ENCODE data around the gene IFT20.
A peak's percentile ranks its signal among the peaks of the same experiment; 100 is the strongest.
"Not testable (repeated sequence)": the region's sequence is repeated elsewhere in the genome, so short reads cannot be mapped to it uniquely, and the experiment has no call there.

Gene IFT20

DNA sequence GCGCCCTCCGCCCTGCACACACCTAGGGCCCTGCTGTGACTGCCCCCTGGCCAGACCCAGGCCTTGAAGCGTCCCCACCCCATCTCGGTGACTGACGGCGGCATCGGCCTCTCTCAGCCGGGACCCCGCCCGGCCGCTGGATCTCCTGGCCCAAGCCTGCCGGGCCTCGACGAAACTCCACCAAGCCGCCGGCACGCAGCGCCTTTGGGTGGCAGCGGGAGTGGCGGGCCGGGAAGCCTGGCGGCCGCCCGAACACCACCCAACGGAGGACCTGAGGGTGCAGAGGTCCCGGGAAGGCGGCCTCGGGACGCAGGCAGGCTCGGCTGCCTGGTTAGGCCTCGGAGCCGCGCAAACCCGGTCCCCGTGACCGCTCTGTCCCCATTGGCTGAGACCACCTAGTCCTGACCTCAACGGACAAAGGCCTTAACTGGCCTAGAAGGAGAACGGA is 28.3 kb downstream of the IFT20 start:
- no peak for DNase-seq

DNA sequence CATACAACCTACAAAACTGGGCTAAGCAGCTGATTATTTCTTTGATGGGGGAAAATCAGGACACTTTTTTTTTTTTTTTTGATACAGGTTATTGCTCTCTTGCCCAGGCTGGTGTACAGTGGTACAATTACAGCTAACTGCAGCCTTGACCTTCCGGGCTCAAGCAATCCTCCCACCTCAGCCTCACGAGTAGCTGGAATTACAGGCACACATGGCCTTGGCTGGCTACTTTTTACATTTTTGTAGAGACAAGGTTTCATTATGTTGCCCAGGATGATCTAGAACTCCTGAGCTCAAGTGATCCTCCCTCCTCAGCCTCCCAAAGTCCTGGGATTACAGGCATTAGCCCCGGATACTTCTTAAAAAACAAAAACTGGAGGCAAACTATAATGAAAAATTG is 36.8 kb downstream of the IFT20 start:
- DNase-seq: no peak

GRCh38 chr17:28295677-28296578 is 39.3 kb downstream of the IFT20 start:
- DNase-seq: peak; percentile 11

DNA sequence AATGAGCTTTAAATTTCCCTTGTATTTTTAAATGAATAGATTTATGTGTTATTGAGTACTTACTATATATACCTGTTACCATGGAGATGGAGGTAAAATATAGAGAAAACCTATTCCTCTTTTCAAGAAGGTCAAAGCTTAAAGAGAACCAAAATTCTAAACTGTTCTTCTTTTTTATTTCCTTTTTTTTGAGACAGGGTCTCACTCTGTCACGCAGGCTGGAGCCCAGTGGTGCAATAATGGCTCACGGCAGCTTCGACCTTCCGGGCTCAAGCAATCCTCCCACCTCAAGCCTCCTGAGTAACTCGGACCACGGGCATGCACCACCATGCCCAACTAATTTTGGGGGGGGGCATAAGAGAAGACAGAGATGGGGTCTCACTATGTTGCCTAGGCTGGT is 41.3 kb downstream of the IFT20 start:
- no peak for DNase-seq

GRCh38 chr17:28292878-28293277 is 42.4 kb downstream of the IFT20 start:
- not testable (repeated sequence) for DNase-seq

GRCh38 chr17:28291780-28292330 is 43.4 kb downstream of the IFT20 start:
- DNase-seq: no peak

DNA sequence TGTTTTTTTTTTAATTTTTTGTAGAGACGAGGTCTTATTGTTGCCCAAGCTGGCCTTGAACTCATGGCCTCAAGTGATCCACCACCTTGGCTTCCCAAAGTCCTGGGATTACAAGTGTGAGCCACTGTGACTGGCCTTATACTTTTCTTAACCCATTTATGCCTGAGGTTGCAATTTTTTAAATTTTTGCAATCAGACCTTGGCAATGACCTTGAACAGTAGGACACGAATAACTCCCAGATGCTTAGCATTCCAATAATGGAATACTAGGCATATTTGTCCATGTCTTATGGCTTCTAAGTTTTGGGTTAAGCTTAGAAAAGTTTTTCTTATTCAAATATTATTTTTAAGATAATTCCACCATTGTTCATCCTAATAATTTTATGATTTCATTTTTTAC is 44.6 kb downstream of the IFT20 start:
- DNase-seq: no peak

- no peak for DNase-seq
Observed at GRCh38 chr17:28285965-28286364, 49.3 kb downstream of the IFT20 start.

DNA sequence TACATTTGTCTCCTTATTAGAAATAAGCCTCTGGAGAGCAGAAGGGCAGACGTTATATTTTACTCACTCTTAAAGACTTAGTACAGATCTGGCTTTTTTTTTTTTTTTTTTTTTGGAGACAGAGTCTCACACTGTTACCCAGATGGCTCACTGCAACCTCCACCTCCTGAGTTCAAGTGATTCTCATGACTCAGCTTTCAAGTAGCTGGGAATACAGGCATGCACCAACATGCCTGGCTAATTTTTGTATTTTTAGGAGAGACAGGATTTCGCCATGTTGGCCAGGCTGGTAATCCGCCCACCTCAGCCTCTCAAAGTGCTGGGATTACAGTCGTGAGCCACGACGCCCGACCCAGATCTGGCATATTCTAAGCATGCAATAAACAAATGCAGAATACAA is 52.7 kb downstream of the IFT20 start:
- DNase-seq: no peak

- DNase-seq: no peak
Observed at GRCh38 chr17:28280826-28281225, 54.4 kb downstream of the IFT20 start.

DNA sequence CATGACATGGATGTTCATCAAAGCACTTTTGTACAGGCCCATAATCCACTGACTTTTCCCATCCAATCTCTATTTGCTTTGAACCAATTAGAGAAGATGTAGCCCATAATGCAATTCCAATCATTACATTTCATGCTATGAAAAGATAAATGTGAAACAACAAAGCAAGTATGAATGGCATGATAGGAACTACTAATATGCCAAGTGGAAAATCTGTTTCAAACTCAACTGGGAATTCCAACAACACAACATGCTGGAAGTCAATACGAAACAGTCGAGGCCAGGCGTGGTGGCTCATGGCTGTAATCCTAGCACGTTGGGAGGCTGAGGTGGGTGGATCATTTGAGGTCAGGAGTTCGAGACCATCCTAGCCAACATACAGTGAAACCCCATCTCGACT is 55.9 kb downstream of the IFT20 start:
- no peak for DNase-seq

All from activated CD4-positive, alpha-beta T cell treated with anti-CD3 and anti-CD28 coated beads, Interleukin-2, amount 50 U/mL, for 16 hours (primary cell).